Fibroblast of the aortic adventitia (primary cell): ENCODE measurements around the gene PRRG4. TPM values are rescaled to one million over a fixed set of nuclear protein-coding genes. Genes with fewer than 3 reads are reported as not detected.

Experiments
- DNase-seq: peaks from one replicate; pipeline ENCODE4 v3.0.0-alpha.2; 2010; ENCODE audit warnings: low read depth
- H3K4me3 ChIP-seq: 2 replicates; pipeline ENCODE4 v1.5.1; 2011; ENCODE audit warnings: low read depth, mild to moderate bottlenecking, control low read depth, low read length, moderate library complexity
- CTCF ChIP-seq: IDR thresholded peaks from 2 replicates; pipeline ENCODE4 v1.5.1; 2011; ENCODE audit warnings: mild to moderate bottlenecking, low read length, control low read depth, inconsistent platforms; ENCODE audit not compliant: insufficient read depth
- total RNA-seq: library from RNA; depleted of rRNA; stranded (reverse); fragments of >200 nt; gene quantifications from 2 replicates; pipeline ENCODE4 v1.2.3, GENCODE V29; 2012; ENCODE audit warnings: low replicate concordance

The PRRG4 gene
- total RNA-seq, 1 donor, result 0.36 TPM

GRCh38 chr11:32888805-32889204 is 59.1 kb downstream of the PRRG4 start:
- no peak for TF ChIP-seq CTCF
- no peak overlapping the region for H3K4me3 ChIP-seq
- DNase-seq, result peak; percentile 55

- H3K4me3 ChIP-seq, result no peak overlapping the region
- TF ChIP-seq CTCF, result no peak
- DNase-seq, result no peak
Observed at GRCh38 chr11:32890843-32891656, 61.3 kb downstream of the PRRG4 start.

- H3K4me3 ChIP-seq, result peak overlapping the region; percentile 83
- TF ChIP-seq CTCF, result no peak
- DNase-seq, result peak; percentile 15
Observed at GRCh38 chr11:32891657-32892354, 62.1 kb downstream of the PRRG4 start.

- peak within 1 kb of the TSS; percentile 83 for H3K4me3 ChIP-seq
- no peak for TF ChIP-seq CTCF
- DNase-seq, result peak; percentile 29
Observed at GRCh38 chr11:32892355-32893092, 62.8 kb downstream of the PRRG4 start, which contains the start of gene QSER1. QSER1 (plus strand) TSS chr11:32892811; CDS start chr11:32893126, 315 bp downstream.

GRCh38 chr11:32893093-32893342 is 63.3 kb downstream of the PRRG4 start:
- DNase-seq, result no peak
- H3K4me3 ChIP-seq, result peak overlapping the region; percentile 83
- TF ChIP-seq CTCF, result no peak

GRCh38 chr11:32893343-32894148 is 63.8 kb downstream of the PRRG4 start:
- H3K4me3 ChIP-seq, result peak overlapping the region; percentile 83
- TF ChIP-seq CTCF, result peak; percentile 54
- DNase-seq, result peak; percentile 23
